Measurements from ENCODE around the gene CDC42EP5. TPM values are rescaled to one million over a fixed set of nuclear protein-coding genes. Genes with fewer than 3 reads are reported as not detected.

Gene CDC42EP5
- total RNA-seq, 4 donors from 2014 or later = 6.0 to 39.4 (median 9.8) TPM

DNA sequence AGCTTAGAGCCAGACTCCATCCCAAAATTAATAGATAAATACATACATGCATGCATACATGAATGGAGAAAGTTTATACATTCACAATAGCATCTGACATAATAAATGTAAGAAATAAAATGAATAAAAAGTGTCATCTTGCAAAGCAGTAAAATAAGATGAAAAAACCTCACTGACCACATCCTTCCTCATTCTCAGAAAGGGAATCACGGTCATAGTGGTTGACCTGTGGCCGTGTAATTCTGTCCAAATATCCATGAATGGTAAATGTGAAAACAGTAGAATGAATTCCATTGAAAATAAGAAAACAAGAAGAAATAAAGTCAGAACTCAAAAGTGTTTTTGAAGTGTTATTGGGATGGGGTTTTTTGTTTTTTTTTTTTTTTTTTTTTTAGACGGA lies 9.8 kb upstream of the CDC42EP5 start:
- no peak overlapping the region for H3K4me3 ChIP-seq

DNA sequence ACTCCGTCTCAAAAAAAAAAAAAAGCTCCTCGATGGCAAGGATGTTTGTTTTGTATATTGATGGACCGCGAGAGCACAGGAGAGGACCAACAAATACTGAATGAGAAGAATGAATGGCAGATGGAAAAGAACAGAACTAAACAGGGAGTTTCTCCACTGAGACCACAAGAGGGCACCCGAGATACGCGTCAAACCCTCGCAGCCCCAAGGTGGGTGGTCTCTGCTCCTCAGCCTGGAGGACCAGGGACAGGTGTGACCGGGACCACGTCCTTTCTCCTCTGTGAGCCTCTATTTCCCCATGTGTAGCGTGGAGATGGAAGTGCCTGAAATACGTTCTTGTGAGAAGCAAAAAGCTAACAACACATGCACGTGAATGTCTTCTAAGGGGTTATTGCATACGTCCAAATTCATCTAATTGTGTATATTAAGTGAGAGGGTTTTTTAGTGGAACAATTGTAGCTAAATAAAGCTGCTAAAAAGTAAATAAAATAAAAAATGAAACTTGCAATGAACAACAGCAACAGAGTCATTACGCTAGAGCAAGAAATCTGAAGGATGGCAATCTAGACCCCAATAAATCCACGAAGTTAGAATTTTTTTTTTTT lies 8.3 kb upstream of the CDC42EP5 start:
- no peak for DNase-seq
- TF ChIP-seq, protein P1, sequence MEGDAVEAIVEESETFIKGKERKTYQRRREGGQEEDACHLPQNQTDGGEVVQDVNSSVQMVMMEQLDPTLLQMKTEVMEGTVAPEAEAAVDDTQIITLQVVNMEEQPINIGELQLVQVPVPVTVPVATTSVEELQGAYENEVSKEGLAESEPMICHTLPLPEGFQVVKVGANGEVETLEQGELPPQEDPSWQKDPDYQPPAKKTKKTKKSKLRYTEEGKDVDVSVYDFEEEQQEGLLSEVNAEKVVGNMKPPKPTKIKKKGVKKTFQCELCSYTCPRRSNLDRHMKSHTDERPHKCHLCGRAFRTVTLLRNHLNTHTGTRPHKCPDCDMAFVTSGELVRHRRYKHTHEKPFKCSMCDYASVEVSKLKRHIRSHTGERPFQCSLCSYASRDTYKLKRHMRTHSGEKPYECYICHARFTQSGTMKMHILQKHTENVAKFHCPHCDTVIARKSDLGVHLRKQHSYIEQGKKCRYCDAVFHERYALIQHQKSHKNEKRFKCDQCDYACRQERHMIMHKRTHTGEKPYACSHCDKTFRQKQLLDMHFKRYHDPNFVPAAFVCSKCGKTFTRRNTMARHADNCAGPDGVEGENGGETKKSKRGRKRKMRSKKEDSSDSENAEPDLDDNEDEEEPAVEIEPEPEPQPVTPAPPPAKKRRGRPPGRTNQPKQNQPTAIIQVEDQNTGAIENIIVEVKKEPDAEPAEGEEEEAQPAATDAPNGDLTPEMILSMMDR (IDR thresholded peaks at IDR 0.05) = peak in 4 of 6 experiments; percentile 19 to 66 (median 30)
- TF ChIP-seq POLR2A (IDR thresholded peaks at IDR 0.05) = no peak
- Histone ChIP-seq H3K27ac (no peak overlapping the region), H3K9me3 (no peaks in the 10 kb centered on the region), H3K4me1 (peaks cover 0 to 5% (median 2%) of the 10 kb centered on the region in 3 donors), H3K4me3 (no peak overlapping the region), H3K36me3 (no peaks in the 10 kb centered on the region), H3K27me3 (peaks cover 0 to 52% (median 0%) of the 10 kb centered on the region in 4 donors)
- WGBS, 2 donors = 10 to 12% methylated on average over 15 of the region's 16 CpGs
- intact Hi-C loops (cut with DNase I) = loop anchor here (5.0 kb wide), 1 partner anchor 196 kb away; no protein-coding TSS in a partner anchor

More for the DNA sequence above, 9.8 kb upstream of the CDC42EP5 start:
- Histone ChIP-seq H3K4me1 (peaks cover 0 to 5% (median 2%) of the 10 kb centered on the region in 3 donors), H3K27me3 (peaks cover 0 to 48% (median 0%) of the 10 kb centered on the region in 4 donors), H3K9me3 (no peaks in the 10 kb centered on the region), H3K36me3 (no peaks in the 10 kb centered on the region), H3K27ac (no peak overlapping the region)
- 53 to 55% methylated on average over 3 of the region's 3 CpGs for WGBS, 2 donors
- TF ChIP-seq, protein P1 (IDR thresholded peaks at IDR 0.05) = no peak
- no peak for DNase-seq
- intact Hi-C loops (cut with DNase I) = loop anchor here (5.0 kb wide), 1 partner anchor 194 kb away; no protein-coding TSS in a partner anchor

- H3K4me3 ChIP-seq = no peak overlapping the region
- H3K27me3 ChIP-seq = peaks cover 0 to 53% (median 0%) of the 10 kb centered on the region in 4 donors
- intact Hi-C loops (cut with DNase I) = loop anchor here (5.0 kb wide), 1 partner anchor 197 kb away; no protein-coding TSS in a partner anchor
- peaks cover 0 to 5% (median 2%) of the 10 kb centered on the region in 3 donors for H3K4me1 ChIP-seq
- DNase-seq = no peak
- TF ChIP-seq POLR2A (IDR thresholded peaks at IDR 0.05) = no peak
- TF ChIP-seq, protein P1 (IDR thresholded peaks at IDR 0.05) = no peak
- H3K9me3 ChIP-seq = no peaks in the 10 kb centered on the region
- 31 to 66% methylated on average over 2 of the region's 2 CpGs for WGBS, 2 donors
- no peak overlapping the region for H3K27ac ChIP-seq
- no peaks in the 10 kb centered on the region for H3K36me3 ChIP-seq
Observed at GRCh38 chr19:54480051-54480450, 7.0 kb upstream of the CDC42EP5 start.

GRCh38 chr19:54478677-54479266 lies 5.7 kb upstream of the CDC42EP5 start:
- H3K27ac ChIP-seq = no peak overlapping the region
- peaks cover 2 to 10% (median 3%) of the 10 kb centered on the region in 3 donors for H3K4me1 ChIP-seq
- TF ChIP-seq POLR2A (IDR thresholded peaks at IDR 0.05) = no peak
- TF ChIP-seq, protein P1 (IDR thresholded peaks at IDR 0.05) = peak in 4 of 6 experiments; percentile 26 to 53 (median 41)
- 5 to 12% methylated on average over 9 to 10 of the region's 10 CpGs for WGBS, 2 donors
- no peaks in the 10 kb centered on the region for H3K9me3 ChIP-seq
- H3K4me3 ChIP-seq = no peak overlapping the region
- intact Hi-C loops (cut with DNase I) = no loop called here
- no peak for DNase-seq
- H3K27me3 ChIP-seq = peaks cover 0 to 54% (median 0%) of the 10 kb centered on the region in 4 donors
- no peaks in the 10 kb centered on the region for H3K36me3 ChIP-seq

DNA sequence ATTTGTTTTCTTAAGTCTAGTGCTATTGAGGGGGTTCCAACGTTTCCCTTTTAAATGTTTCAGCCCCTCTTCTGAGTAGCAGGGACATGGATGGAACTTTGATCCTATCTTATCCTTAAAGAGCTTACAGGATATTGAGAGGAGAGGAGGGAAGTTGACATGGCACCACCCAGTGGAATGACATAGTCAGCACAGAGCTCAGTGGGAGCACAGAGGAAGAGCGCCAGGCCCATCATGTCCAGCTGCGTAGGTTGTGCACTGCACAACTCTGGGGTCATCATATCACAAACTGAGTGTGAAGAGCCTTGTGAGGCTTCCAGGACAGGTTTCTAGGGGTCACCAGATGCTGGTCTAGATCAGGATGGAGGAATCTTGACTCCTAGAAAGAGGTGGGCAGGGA lies 4.6 kb upstream of the CDC42EP5 start:
- 74 to 79% methylated on average over 3 of the region's 3 CpGs for WGBS, 2 donors
- no peak overlapping the region for H3K27ac ChIP-seq
- H3K9me3 ChIP-seq = no peaks in the 10 kb centered on the region
- peaks cover 0 to 50% (median 0%) of the 10 kb centered on the region in 4 donors for H3K27me3 ChIP-seq
- intact Hi-C loops (cut with DNase I) = no loop called here
- no peaks in the 10 kb centered on the region for H3K36me3 ChIP-seq
- no peak overlapping the region for H3K4me3 ChIP-seq
- H3K4me1 ChIP-seq = peaks cover 8 to 20% (median 12%) of the 10 kb centered on the region in 3 donors
- no peak for DNase-seq
- TF ChIP-seq, protein P1 (IDR thresholded peaks at IDR 0.05) = no peak
- TF ChIP-seq POLR2A (IDR thresholded peaks at IDR 0.05) = no peak

All from esophagus squamous epithelium (tissue), 5 donors.